Endothelial cell of umbilical vein (primary cell): ENCODE measurements around the gene GSN. TPM values are rescaled to one million over a fixed set of nuclear protein-coding genes. Genes with fewer than 3 reads are reported as not detected.

Experiments
- BruUV-seq: library from RNA; stranded (reverse); fragments of 400-500 nt; replicated peaks from 2 replicates; lab custom pipeline; 2021; lab: Mats Ljungman, UMichigan
- CTCF ChIA-PET: fragments of 300-600, 350-600 bp; sonication (Branson Sonifier 250); formaldehyde crosslinking; loops from one replicate; lab custom pipeline; 2021; ENCODE audit warnings: antibody characterized with exemption, inconsistent platforms; lab: Charles Lee
- POLR2A ChIA-PET: fragments of 300-600, 350-600 bp; sonication (Branson Sonifier 250); formaldehyde crosslinking; loops from one replicate; lab custom pipeline; 2021; ENCODE audit warnings: antibody characterized with exemption, inconsistent platforms; lab: Charles Lee
- DNase-seq: peaks from one replicate; pipeline ENCODE4 v3.0.0-alpha.2; 2011; ENCODE audit warnings: low read depth, low spot score
- FAIRE-seq: peaks from 2 replicates; lab custom pipeline; 2011; peaks lifted over from hg19 to GRCh38; lab: Jason Lieb, UNC
- H2AFZ ChIP-seq: 2 replicates; pipeline ENCODE4 v1.6.0; 2012; ENCODE audit warnings: low read depth, low read length, control low read depth, inconsistent platforms
- H3K27ac ChIP-seq: 2 replicates; pipeline ENCODE4 v1.5.1; 2011; ENCODE audit warnings: low read depth, mild to moderate bottlenecking, control low read depth, low read length, moderate library complexity; ENCODE audit not compliant: insufficient read depth
- H3K27me3 ChIP-seq, 2 experiments: 2 replicates each; pipeline versions ENCODE4 v1.6.0 to v1.6.1; 2011; ENCODE audit warnings: low read length in 2 of 2, mixed read lengths in 1 of 2; ENCODE audit not compliant: control insufficient read depth in 2 of 2, insufficient read depth in 2 of 2
- H3K36me3 ChIP-seq, 2 experiments: 2 replicates in 1 of 2; 3 replicates in 1 of 2; pipeline ENCODE4 v1.5.1; 2011; ENCODE audit warnings: low read length in 2 of 2, mild to moderate bottlenecking in 1 of 2, moderate library complexity in 1 of 2; ENCODE audit not compliant: control insufficient read depth in 2 of 2, insufficient read depth in 2 of 2; ENCODE audit errors: extremely low read depth in 1 of 2
- H3K4me1 ChIP-seq: 3 replicates; pipeline ENCODE4 v1.5.1; 2011; ENCODE audit warnings: mild to moderate bottlenecking, low read length; ENCODE audit not compliant: control insufficient read depth, insufficient read depth; ENCODE audit errors: extremely low read depth
- H3K4me2 ChIP-seq: 2 replicates; pipeline ENCODE4 v1.6.1; 2011; ENCODE audit warnings: low read length, control low read depth, mixed read lengths; ENCODE audit not compliant: insufficient read depth
- H3K4me3 ChIP-seq, 3 experiments: fragments of 200-600 bp in 1 of 3; sonication (generic), shearing (Covaris generic) in 1 of 3; replicated peaks in 1 of 3; 2 replicates each; pipeline ENCODE4 v1.5.1; 2011 to 2016; ENCODE audit warnings: control low read depth in 3 of 3, low read length in 3 of 3, mild to moderate bottlenecking in 2 of 3, inconsistent platforms in 1 of 3, low read depth in 1 of 3, moderate library complexity in 1 of 3; ENCODE audit not compliant: insufficient read depth in 1 of 3
- H3K79me2 ChIP-seq: 2 replicates; pipeline ENCODE4 v1.6.0; 2012; ENCODE audit warnings: low read length, inconsistent platforms; ENCODE audit not compliant: control insufficient read depth, insufficient read depth
- H3K9ac ChIP-seq: replicated peaks from 2 replicates; pipeline ENCODE3; 2011; ENCODE audit warnings: low read length, control low read depth; ENCODE audit not compliant: insufficient read depth; ENCODE audit errors: extremely low read depth
- H3K9me1 ChIP-seq: replicated peaks from 3 replicates; pipeline ENCODE4 v1.6.0; 2011; ENCODE audit warnings: mild to moderate bottlenecking, low read length; ENCODE audit not compliant: control insufficient read depth, insufficient read depth; ENCODE audit errors: extremely low read depth
- H3K9me3 ChIP-seq: replicated peaks from 2 replicates; pipeline ENCODE4 v1.5.1; 2012; ENCODE audit warnings: low read length, inconsistent platforms; ENCODE audit not compliant: control insufficient read depth, insufficient read depth
- H4K20me1 ChIP-seq: replicated peaks from 2 replicates; pipeline ENCODE3; 2011; ENCODE audit warnings: mild to moderate bottlenecking, low read length; ENCODE audit not compliant: control insufficient read depth, insufficient read depth; ENCODE audit errors: extremely low read depth
- EZH2 ChIP-seq: IDR thresholded peaks from 2 replicates; pipeline ENCODE4 v1.6.1; 2012; ENCODE audit warnings: borderline replicate concordance, low read depth, mild to moderate bottlenecking, moderate library complexity, low read length, inconsistent platforms; ENCODE audit not compliant: severe bottlenecking
- FOS ChIP-seq: IDR thresholded peaks from 2 replicates; pipeline ENCODE4 v1.6.1; 2011; ENCODE audit warnings: mild to moderate bottlenecking, low read length, moderate library complexity, borderline replicate concordance; ENCODE audit not compliant: insufficient read depth
- JUN ChIP-seq: IDR thresholded peaks from 2 replicates; pipeline ENCODE4 v1.6.1; 2011; ENCODE audit warnings: borderline replicate concordance, low read depth; ENCODE audit not compliant: insufficient read length, insufficient read depth
- POLR2AphosphoS5 ChIP-seq: IDR thresholded peaks from 2 replicates; pipeline ENCODE4 v1.6.1; 2012; ENCODE audit warnings: low read depth, mild to moderate bottlenecking, control low read depth, low read length, moderate library complexity; ENCODE audit not compliant: insufficient read depth
- dilution Hi-C: fragments of 300-500 bp; cut with MboI; formaldehyde crosslinking; loops from one replicate; pipeline ENCODE4 v1.15.0; 2019; ENCODE audit warnings: low sequenced_read_pairs; ENCODE audit not compliant: extremely low pct_ligation_motif_present
- intact Hi-C: fragments of 100-400 bp; cut with micrococcal nuclease; formaldehyde crosslinking; loops from one replicate; pipeline ENCODE4 v1.10.0; 2022
- polyA plus RNA-seq, 4 experiments: library from polyadenylated mRNA; depleted of rRNA in 3 of 4; stranded (reverse) in 3 of 4; unstranded in 1 of 4; fragments of >200 nt; gene quantifications; 2 replicates each; pipeline versions ENCODE4 v1.2.1 to v1.2.3, GENCODE V29; 2011 to 2012; ENCODE audit warnings: missing spikeins in 1 of 4
- total RNA-seq: library from RNA; stranded (reverse); gene quantifications from 2 replicates; pipeline ENCODE4 v1.2.3, GENCODE V29; 2021
- TF ChIP-seq, protein P1 (sequence below), 2 donors: IDR thresholded peaks; 1 replicate in 1 of 2; 2 replicates in 1 of 2; pipeline ENCODE4 v1.5.1; 2011; ENCODE audit warnings: low read length in 2 of 2, mild to moderate bottlenecking in 2 of 2, moderate library complexity in 2 of 2, control low read depth in 1 of 2, inconsistent platforms in 1 of 2, low read depth in 1 of 2; ENCODE audit not compliant: insufficient read depth in 1 of 2; ENCODE audit errors: extremely low read depth in 1 of 2
- TF ChIP-seq, protein P2 (sequence below): IDR thresholded peaks from 2 replicates; pipeline ENCODE4 v1.6.1; 2011; ENCODE audit not compliant: insufficient read depth, insufficient read length

GSN gene
- total and polyA plus RNA-seq, 2 donors (not counting 3 experiments of a cell fraction or from before 2014, with no cell fraction given) = 130 to 232 TPM

DNA sequence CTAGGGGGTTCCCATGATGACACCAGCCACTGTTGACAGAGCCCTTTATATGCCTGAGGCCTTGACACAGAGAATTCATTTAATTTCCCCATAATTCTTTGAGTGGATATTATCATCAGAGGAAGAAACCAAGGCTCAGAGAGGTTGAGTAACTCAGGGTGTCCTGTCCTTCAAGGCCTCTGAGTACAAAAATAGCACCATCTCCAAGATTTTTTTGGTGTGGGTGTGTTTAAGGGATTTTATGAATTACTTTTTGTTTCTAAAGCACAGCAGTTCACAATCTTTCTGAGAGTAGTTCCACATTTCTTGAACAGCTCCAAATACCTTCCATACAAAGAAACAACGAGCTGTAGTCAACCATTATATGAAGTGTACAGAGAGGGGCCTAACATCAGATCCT lies 6.2 kb upstream of the GSN start:
- H3K4me3 ChIP-seq = no peak overlapping the region
- no peaks in the 10 kb centered on the region for H3K79me2 ChIP-seq
- no peak for FAIRE-seq
- H3K27me3 ChIP-seq = peaks cover 0 to 5% of the 10 kb centered on the region in 2 experiments
- no peaks in the 10 kb centered on the region for H3K9me3 ChIP-seq
- intact Hi-C loops = loop anchor here (1.0 kb wide), 1 partner anchor 26 kb away; no protein-coding TSS in a partner anchor
- no peak overlapping the region for H3K4me2 ChIP-seq
- H2AFZ ChIP-seq = no peak overlapping the region
- ChIA-PET POLR2A (no interaction called here), CTCF (interaction anchor here (1.4 to 3.4 kb wide), 6 partner anchors 9 to 58 kb away, joined by 5 to 30 read pairs (median 10); no protein-coding TSS in a partner anchor)
- TF ChIP-seq JUN (no peak), EZH2 (no peak), POLR2AphosphoS5 (no peak), FOS (no peak)
- TF ChIP-seq, protein P1, sequence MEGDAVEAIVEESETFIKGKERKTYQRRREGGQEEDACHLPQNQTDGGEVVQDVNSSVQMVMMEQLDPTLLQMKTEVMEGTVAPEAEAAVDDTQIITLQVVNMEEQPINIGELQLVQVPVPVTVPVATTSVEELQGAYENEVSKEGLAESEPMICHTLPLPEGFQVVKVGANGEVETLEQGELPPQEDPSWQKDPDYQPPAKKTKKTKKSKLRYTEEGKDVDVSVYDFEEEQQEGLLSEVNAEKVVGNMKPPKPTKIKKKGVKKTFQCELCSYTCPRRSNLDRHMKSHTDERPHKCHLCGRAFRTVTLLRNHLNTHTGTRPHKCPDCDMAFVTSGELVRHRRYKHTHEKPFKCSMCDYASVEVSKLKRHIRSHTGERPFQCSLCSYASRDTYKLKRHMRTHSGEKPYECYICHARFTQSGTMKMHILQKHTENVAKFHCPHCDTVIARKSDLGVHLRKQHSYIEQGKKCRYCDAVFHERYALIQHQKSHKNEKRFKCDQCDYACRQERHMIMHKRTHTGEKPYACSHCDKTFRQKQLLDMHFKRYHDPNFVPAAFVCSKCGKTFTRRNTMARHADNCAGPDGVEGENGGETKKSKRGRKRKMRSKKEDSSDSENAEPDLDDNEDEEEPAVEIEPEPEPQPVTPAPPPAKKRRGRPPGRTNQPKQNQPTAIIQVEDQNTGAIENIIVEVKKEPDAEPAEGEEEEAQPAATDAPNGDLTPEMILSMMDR (IDR thresholded peaks at IDR 0.05; ENCODE audit: extremely low read depth in 1 of 2, insufficient read depth in 1 of 2, low read depth in 1 of 2, low read length in 2 of 2) = no peak
- TF ChIP-seq, protein P2, sequence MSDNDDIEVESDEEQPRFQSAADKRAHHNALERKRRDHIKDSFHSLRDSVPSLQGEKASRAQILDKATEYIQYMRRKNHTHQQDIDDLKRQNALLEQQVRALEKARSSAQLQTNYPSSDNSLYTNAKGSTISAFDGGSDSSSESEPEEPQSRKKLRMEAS = no peak
- H4K20me1 ChIP-seq = no peaks in the 10 kb centered on the region
- peaks cover 17% of the 10 kb centered on the region for H3K4me1 ChIP-seq
- H3K36me3 ChIP-seq = no peaks in the 10 kb centered on the region
- DNase-seq = no peak
- no peak overlapping the region for H3K9ac ChIP-seq
- H3K27ac ChIP-seq = no peak overlapping the region
- no peaks in the 10 kb centered on the region for H3K9me1 ChIP-seq
- dilution Hi-C loops = no loop called here
- BruUV-seq = no TSS peak
